Activated CD4-positive, alpha-beta T cell treated with anti-CD3 and anti-CD28 coated beads, Interleukin-2, amount 50 U/mL, for 48 hours (primary cell): ENCODE data around the gene MN1.

ENCODE experiments used
- DNase-seq, 2 experiments: peaks; one replicate each; pipeline ENCODE4 v3.0.0-alpha.2; 2020

The MN1 gene

GRCh38 chr22:27801616-27802345 lies at the start of gene MN1:
Gene MN1, minus strand, starts transcription at chr22:27801756. Its CDS starts 1,213 bp downstream, at chr22:27800543.
- peak; percentile 39 to 50 for DNase-seq

GRCh38 chr22:27850000-27850521 lies 48.5 kb upstream of the MN1 start:
- no peak for DNase-seq

- no peak for DNase-seq
These were observed 46.4 kb upstream of the MN1 start for GRCh38 chr22:27848005-27848404.

GRCh38 chr22:27846910-27847309 lies 45.4 kb upstream of the MN1 start:
- DNase-seq: no peak

GRCh38 chr22:27846248-27846757 lies 44.7 kb upstream of the MN1 start:
- no peak for DNase-seq

GRCh38 chr22:27845644-27846043 lies 44.1 kb upstream of the MN1 start:
- DNase-seq: no peak

- DNase-seq: no peak
These were observed 43.4 kb upstream of the MN1 start for GRCh38 chr22:27844656-27845591.

- no peak for DNase-seq
These were observed 42.7 kb upstream of the MN1 start for GRCh38 chr22:27844256-27844655.

- no peak for DNase-seq
These were observed 41.9 kb upstream of the MN1 start for GRCh38 chr22:27843441-27843840.

- DNase-seq: no peak
These were observed 41.3 kb upstream of the MN1 start for GRCh38 chr22:27842669-27843431.

GRCh38 chr22:27842201-27842600 lies 40.6 kb upstream of the MN1 start:
- DNase-seq: no peak

- no peak for DNase-seq
These were observed 38.9 kb upstream of the MN1 start for GRCh38 chr22:27840436-27840835.

GRCh38 chr22:27839057-27839660 lies 37.6 kb upstream of the MN1 start:
- no peak for DNase-seq

- no peak for DNase-seq
These were observed 34.6 kb upstream of the MN1 start for GRCh38 chr22:27836181-27836580.

- DNase-seq: no peak
These were observed 33.9 kb upstream of the MN1 start for GRCh38 chr22:27835446-27835845.

GRCh38 chr22:27834364-27835185 lies 33.0 kb upstream of the MN1 start:
- DNase-seq: no peak

- DNase-seq: no peak
These were observed 32.2 kb upstream of the MN1 start for GRCh38 chr22:27833803-27834202.

- no peak for DNase-seq
These were observed 31.1 kb upstream of the MN1 start for GRCh38 chr22:27832606-27833005.

- DNase-seq: no peak
These were observed 28.1 kb upstream of the MN1 start for GRCh38 chr22:27829620-27830019.

GRCh38 chr22:27827604-27828587 lies 26.3 kb upstream of the MN1 start:
- DNase-seq: no peak
